ENCODE results near the gene PPM1H. TPM values are rescaled to one million over a fixed set of nuclear protein-coding genes. Genes with fewer than 3 reads are reported as not detected.

PPM1H gene
- total RNA-seq, 4 donors from 2014 or later = 0.83 to 3.0 (median 2.3) TPM

DNA sequence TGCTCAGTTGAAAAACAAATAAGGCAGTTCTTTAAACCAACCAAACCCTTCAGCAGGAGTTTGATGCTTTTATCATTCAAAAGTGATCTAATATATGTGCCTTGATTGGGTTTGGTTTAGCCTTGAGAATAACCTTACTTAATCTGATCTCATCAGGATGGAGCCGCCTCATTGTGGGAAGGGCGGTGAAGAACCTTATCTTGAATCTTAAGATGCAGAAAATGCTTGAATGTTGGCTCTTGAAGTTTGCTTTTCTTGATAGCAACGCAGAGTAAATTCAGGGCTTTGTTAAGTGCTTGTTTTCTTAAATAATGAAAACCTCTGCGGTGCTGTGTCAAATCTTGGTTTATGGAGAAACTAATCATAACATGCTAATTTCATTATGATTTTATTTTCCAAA lies 330.1 kb downstream of the PPM1H start:
- intact Hi-C loops (cut with DNase I) = loop anchor here (2.0 to 10.0 kb wide), 3 partner anchors 122 to 188 kb away; partner anchors contain the start of gene MON2
- H3K4me1 ChIP-seq = peaks cover 15 to 31% (median 28%) of the 10 kb centered on the region in 4 donors
- 36% methylated on average over 4 of the region's 4 CpGs for WGBS
- H3K4me3 ChIP-seq = peak overlapping the region; percentile 73 to 94 (median 88)
- H3K9me3 ChIP-seq = no peaks in the 10 kb centered on the region
- TF ChIP-seq, protein P1, sequence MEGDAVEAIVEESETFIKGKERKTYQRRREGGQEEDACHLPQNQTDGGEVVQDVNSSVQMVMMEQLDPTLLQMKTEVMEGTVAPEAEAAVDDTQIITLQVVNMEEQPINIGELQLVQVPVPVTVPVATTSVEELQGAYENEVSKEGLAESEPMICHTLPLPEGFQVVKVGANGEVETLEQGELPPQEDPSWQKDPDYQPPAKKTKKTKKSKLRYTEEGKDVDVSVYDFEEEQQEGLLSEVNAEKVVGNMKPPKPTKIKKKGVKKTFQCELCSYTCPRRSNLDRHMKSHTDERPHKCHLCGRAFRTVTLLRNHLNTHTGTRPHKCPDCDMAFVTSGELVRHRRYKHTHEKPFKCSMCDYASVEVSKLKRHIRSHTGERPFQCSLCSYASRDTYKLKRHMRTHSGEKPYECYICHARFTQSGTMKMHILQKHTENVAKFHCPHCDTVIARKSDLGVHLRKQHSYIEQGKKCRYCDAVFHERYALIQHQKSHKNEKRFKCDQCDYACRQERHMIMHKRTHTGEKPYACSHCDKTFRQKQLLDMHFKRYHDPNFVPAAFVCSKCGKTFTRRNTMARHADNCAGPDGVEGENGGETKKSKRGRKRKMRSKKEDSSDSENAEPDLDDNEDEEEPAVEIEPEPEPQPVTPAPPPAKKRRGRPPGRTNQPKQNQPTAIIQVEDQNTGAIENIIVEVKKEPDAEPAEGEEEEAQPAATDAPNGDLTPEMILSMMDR (IDR thresholded peaks at IDR 0.05) = no peak
- TF ChIP-seq POLR2A (IDR thresholded peaks at IDR 0.05; ENCODE audit: low read depth) (no peak), POLR2AphosphoS5 (IDR thresholded peaks at IDR 0.05) (no peak), EP300 (IDR thresholded peaks at IDR 0.05) (no peak)
- peaks cover 0 to 6% (median 0%) of the 10 kb centered on the region in 4 donors for H3K27me3 ChIP-seq
- H3K27ac ChIP-seq (replicated peaks in 1 of 4) = peak overlapping the region; percentile 97 to 100 (median 100)
- no peak for DNase-seq (ENCODE audit: extremely low spot score)
- no peaks in the 10 kb centered on the region for H3K36me3 ChIP-seq

DNA sequence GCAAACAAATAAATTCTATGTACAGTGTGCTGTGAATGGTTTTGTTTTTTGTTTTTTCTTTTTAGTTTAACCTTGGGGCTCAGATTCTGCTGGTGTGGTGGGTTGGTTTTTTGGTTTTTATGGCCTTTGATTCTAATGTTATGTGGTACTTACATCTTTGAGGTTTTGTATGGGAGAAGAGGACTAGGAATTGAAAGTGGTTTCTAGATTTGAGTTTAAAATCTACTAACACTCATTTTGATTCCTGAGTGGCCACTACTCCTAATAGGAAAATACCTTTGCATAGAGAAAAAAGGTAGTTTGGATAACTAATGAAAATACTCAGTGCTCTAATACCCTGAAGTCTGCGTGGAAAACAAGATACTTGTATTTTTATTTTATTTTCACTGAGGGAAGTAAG lies 330.6 kb downstream of the PPM1H start:
- peaks cover 15 to 31% (median 28%) of the 10 kb centered on the region in 4 donors for H3K4me1 ChIP-seq
- intact Hi-C loops (cut with DNase I) = loop anchor here (2.0 to 10.0 kb wide), 3 partner anchors 123 to 188 kb away; partner anchors contain the start of gene MON2
- no peak for DNase-seq (ENCODE audit: extremely low spot score)
- peak overlapping the region; percentile 97 to 100 (median 100) for H3K27ac ChIP-seq (replicated peaks in 1 of 4)
- H3K36me3 ChIP-seq = no peaks in the 10 kb centered on the region
- peaks cover 0 to 6% (median 0%) of the 10 kb centered on the region in 4 donors for H3K27me3 ChIP-seq
- no peaks in the 10 kb centered on the region for H3K9me3 ChIP-seq
- TF ChIP-seq, protein P1 (IDR thresholded peaks at IDR 0.05) = no peak
- TF ChIP-seq POLR2AphosphoS5 (IDR thresholded peaks at IDR 0.05) = no peak
- H3K4me3 ChIP-seq = peak overlapping the region; percentile 73 to 94 (median 88)
- 37% methylated on average over 1 of the region's 1 CpG for WGBS

DNA sequence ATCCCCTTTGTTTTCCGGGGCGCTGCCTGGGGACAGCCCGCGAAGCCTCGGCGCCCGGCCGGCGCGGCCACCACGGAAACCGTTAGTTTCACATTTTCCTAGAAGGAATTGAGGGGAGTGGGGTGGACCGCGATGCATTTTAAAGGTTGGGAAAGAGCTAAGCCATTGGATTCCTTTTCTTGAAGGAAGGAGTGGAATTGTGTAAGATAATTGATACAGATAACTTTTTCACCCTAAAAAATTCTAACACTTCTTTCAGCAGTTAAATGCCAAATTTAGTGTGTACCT lies 331.2 kb downstream of the PPM1H start:
- TF ChIP-seq POLR2AphosphoS5 (IDR thresholded peaks at IDR 0.05) (peak in 1 of 2 donors; percentile 0), EP300 (IDR thresholded peaks at IDR 0.05) (no peak)
- Histone ChIP-seq H3K27ac (replicated peaks in 1 of 4) (peak overlapping the region; percentile 97 to 100 (median 100)), H3K9me3 (no peaks in the 10 kb centered on the region), H3K36me3 (no peaks in the 10 kb centered on the region), H3K4me3 (peak overlapping the region; percentile 73 to 94 (median 88)), H3K4me1 (peaks cover 15 to 31% (median 28%) of the 10 kb centered on the region in 4 donors), H3K27me3 (peaks cover 0 to 6% (median 0%) of the 10 kb centered on the region in 4 donors)
- WGBS = 0% methylated on average over 14 of the region's 14 CpGs
- no peak for DNase-seq (ENCODE audit: extremely low spot score)
- intact Hi-C loops (cut with DNase I) = loop anchor here (2.0 to 10.0 kb wide), 4 partner anchors 29 to 189 kb away; partner anchors contain the start of gene MON2

DNA sequence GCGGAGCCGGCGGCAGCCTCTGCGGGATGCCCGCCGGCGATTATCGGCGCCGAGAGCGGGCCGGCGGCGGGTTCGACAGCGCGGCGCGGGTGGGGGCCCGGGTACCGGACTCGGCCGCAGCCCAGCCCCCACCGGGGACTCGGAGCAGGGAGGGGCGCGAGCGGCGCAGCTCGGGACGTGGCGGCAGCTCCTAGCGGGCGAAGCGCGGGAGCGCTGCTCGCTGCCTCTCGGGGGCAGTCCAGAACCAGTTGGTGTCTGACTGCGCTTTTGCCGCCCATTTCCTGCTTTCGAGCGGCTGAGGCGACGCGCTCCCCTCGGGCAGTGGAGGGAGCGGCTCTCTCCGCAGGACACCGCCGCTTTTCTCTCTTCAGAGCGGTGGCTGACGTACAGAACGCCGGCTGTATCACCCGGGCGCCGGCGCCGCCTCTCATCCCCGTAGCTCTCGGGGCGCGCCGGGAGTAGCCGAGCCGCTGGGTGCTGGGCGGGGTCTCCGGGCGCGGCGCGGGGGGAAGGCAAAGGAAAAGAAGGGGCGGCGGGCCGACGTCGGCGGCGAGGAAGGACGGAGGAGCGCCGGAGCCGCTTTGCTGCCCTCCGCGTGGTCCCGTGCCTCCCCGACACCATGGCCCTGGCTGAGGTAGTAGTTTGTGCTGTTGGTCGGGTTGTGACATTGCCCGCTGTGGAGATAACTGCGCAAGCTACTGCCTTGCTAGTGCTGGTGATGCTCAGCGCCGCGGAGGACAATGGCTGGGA lies 331.7 kb downstream of the PPM1H start:
- 0% methylated on average over 4 of the region's 94 CpGs for WGBS
- peak; percentile 93 for DNase-seq (ENCODE audit: extremely low spot score)
- Histone ChIP-seq H3K27me3 (peaks cover 0 to 6% (median 0%) of the 10 kb centered on the region in 4 donors), H3K36me3 (no peaks in the 10 kb centered on the region), H3K4me1 (peaks cover 15 to 31% (median 28%) of the 10 kb centered on the region in 4 donors), H3K4me3 (peak overlapping the region; percentile 73 to 94 (median 88)), H3K27ac (replicated peaks in 1 of 4) (peak overlapping the region; percentile 97 to 100 (median 100)), H3K9me3 (no peaks in the 10 kb centered on the region)
- TF ChIP-seq, protein P1 (IDR thresholded peaks at IDR 0.05) = peak; percentile 49 to 71 (median 53)
- TF ChIP-seq EP300 (IDR thresholded peaks at IDR 0.05) (no peak), POLR2AphosphoS5 (IDR thresholded peaks at IDR 0.05) (peak; percentile 60 to 80), POLR2A (IDR thresholded peaks at IDR 0.05; ENCODE audit: low read depth) (peak; percentile 47)
- intact Hi-C loops (cut with DNase I) = loop anchor here (2.0 to 10.0 kb wide), 3 partner anchors 30 to 138 kb away; partner anchors contain the start of gene MON2
